GM19023 (cell line): ENCODE measurements around the gene ZDHHC8.

Source experiments
- ATAC-seq: cut with Tn5 transposase; IDR thresholded peaks from one replicate; pipeline ENCODE4 v1.9.1; 2021; ENCODE audit warnings: mild to moderate bottlenecking, moderate library complexity; ENCODE audit not compliant: unreplicated experiment

Gene ZDHHC8

DNA sequence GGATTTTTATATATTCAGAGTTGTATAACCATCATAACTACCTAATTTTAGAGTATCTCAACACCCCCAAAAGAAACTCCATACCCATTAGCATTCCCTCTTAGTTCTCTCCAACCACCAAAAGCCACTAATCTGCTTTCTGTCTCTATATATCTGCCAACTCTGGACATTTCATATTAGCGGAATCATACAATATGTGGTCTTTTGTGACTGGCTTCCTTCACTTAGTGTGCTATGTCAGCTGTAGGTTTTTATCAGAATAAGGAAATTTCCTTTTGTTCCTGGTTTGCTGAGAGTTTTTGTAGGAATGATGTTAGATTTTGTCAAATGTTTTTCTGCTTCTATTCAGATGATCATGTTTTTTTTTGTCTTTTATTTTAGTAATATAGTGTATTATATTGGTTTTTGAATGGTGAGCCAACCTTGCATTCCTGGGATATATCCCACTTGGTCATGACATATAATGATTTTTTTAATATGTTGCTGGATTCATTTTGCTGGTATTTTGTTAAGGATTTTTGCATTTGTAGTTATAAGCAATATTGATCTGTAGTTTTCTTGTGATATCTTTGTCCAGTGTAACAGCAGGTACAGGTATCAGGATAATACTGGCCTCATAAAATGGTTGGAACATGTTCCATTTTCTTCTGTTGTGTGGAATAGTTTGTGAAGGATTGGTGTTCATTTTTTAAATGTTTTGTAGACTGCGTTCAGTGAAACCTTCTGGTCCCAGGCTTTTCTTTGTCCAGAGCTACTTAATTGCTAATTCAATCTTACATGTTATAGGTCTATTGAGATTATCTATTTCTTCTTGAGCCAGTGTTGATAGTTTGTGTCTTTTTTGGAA is 34.8 kb upstream of the ZDHHC8 start:
- ATAC-seq: no peak

- no peak for ATAC-seq
Observed at GRCh38 chr22:20099099-20099711, 32.4 kb upstream of the ZDHHC8 start.

- ATAC-seq: no peak
Observed at GRCh38 chr22:20101638-20102037, 30.0 kb upstream of the ZDHHC8 start.

GRCh38 chr22:20102203-20102780 is 29.3 kb upstream of the ZDHHC8 start:
- no peak for ATAC-seq

- no peak for ATAC-seq
Observed at GRCh38 chr22:20105456-20106204, 26.0 kb upstream of the ZDHHC8 start.

GRCh38 chr22:20106205-20106848 is 25.3 kb upstream of the ZDHHC8 start:
- no peak for ATAC-seq

DNA sequence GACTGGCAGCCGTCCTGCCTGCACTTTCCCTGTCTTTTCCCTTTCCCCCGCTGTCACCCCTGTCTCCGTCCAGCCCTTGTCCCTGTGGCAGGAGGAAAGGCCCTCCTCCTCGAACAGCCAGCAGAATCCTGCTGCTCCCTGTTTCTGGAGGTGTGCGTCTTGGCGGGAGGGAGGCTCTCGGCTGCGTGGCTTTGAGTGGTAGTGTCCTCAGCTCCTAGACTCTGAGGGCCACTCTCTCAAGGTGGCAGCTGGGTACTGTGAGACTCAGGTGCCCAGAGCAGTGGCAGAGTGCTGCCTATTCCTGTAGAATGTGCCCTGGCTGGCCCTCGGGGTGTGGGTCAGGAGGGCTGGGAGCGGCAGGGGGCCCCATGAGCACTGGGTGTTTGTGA is 24.8 kb upstream of the ZDHHC8 start:
- no peak for ATAC-seq

GRCh38 chr22:20107471-20107901 is 24.1 kb upstream of the ZDHHC8 start:
- no peak for ATAC-seq

DNA sequence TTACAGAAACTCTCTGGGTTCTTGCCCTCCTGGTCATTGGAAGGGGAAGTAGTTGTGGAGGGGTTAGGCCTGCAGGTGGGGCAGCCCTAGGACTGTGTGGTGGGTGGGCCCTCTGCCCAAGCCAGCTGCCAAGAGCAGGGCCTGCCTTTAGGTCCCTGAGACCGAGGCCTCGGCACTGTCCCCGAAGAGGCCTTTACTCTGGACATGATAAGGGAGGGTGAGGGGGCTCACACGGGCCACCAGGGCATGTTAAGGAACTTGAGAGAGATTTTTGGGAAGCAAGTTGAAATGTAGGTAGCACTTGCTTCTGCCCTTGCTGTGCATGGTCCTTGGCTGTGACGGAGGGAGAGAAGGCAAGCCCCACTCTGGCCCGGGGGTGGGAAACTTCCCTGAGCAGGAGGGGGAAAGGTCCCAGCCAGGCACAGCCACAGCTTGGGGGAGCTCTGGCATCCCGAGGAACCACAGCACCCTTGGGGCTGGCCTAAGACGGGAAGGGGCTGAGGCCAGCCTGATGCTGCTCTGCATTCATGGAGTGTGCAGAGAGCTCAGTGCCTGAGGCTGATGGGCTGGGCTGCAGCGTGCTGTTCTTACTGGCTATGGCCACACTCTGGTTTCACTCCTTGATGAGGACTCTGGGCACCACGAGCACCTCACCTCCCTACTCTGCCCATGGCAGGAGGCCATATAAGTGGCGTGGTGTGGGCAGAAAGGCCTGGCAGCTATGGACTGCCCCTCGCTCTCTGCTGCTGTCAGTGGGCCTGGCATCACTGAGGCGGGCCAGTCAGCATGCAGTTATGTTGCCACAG is 23.4 kb upstream of the ZDHHC8 start:
- no peak for ATAC-seq

- ATAC-seq: no peak
Observed at GRCh38 chr22:20108757-20109230, 22.8 kb upstream of the ZDHHC8 start.

DNA sequence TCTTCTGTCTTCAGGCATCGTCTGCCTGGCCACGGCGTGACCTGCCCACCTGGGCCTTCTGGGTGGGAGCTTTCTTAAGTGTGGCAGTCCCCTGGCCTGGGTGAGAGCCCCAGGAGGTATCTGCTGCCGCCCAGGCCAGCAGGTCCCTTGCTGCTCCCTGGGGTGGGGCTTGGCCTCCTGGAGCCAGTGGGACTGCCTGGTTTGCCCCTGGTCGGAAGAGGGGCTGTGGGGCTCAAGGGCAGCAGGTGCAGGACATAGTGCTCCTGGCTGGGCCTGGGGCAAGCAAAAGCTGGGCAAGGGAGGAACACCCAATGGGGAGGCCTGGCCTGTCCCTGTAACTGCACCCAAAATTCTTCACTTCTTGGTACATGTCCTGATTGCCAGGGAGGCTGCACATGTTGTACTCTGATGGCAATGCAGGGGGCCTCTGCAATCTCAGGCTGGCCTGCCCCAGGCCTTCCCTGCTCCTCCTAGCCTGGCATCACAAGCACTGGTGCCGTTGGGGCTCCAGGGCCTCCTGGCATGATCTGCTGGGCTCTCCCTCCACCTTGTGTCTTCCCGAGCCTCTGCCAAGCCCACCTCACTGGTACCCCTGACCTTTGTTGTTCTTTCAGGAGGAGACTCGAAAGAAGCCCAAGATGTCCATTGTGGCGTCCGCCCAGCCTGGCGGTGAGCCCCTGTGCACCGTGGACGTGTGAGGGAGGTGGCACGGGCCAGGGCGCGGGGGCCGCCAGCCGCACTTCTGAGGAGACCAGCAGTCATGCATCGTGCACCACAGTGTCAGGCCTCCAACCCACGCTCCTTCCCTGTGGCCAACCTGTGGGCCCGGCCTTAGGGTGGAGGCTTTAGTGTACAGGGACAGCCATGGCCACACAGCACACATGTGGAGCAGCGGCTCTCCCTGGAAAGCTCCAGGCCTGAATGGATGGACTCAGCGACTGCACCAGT is 21.9 kb upstream of the ZDHHC8 start:
- no peak for ATAC-seq

DNA sequence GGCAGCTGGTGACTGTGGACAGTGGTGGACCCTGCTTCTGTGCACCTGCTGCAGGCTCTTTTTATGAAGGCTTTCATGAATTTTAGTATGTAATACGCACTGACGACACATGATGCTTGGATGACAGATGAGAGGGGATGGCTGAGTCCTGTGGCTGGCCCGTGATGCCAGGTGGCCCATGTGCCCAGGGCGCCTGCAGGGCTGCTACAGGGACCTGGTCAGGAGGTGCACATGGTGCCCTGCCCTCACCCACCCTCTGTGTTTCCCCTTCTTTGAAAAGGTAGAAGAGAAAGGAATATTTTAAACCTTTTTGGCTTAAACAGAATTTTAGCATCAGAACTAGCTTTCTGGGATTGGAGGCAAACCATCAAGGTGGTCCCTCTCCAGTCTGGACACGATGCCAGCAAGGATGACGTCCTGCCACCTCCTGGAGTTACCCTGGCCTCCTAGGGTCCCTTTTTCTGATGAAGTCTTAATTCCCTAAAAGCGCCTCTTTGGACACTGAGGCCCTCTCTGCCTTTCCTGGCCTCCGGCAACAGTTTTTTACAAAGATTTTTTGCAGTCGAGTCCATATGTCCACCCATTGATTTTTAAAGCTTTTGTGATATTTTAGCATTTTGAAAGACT is 21.1 kb upstream of the ZDHHC8 start:
- ATAC-seq: no peak

- no peak for ATAC-seq
Observed at GRCh38 chr22:20111045-20111688, 20.4 kb upstream of the ZDHHC8 start.

DNA sequence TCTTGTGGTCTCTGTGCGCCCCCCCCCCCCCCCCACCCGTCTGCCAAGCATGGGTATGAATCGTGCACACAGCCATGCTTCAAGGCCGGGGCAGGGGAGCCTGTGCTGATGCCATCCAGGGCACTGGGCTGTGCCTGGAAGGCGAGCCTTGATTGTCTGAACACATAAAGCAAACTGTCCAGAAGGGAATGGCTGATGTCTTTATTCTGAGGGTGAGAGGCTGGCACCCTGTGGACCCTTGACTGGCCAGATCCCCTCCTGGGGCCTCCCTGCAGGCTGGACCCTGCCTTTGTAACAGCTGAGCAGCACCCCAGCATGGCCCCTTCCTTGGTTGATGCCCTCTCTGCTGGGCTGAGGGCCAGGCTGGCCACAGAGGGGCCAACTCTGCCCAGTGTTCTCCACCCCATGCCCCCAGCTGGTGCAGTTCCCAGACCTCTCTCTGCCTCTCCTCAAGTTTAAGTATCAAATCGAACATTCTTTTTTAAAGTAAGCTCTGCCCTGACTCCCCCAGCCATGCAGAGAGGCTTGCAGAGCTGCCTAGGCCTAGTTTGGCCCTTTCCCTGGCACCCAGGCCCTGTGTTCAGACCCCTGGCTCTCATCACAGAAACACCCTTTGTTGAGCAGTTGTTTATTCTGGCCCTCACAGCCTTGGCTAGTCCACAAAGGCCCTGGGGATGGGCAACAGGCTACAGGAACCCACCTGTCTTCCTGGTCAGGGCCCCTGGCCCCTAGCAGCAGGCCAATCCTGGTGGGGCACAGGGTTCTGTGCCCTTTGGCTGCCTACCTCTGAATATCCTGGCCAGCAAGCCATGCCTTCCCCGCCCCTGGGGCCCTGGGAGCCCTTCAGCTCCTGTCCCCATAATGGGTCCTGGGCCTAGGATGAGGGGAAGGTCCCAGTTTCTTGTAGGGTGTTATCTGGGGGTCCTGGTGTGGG is 19.6 kb upstream of the ZDHHC8 start:
- no peak for ATAC-seq

DNA sequence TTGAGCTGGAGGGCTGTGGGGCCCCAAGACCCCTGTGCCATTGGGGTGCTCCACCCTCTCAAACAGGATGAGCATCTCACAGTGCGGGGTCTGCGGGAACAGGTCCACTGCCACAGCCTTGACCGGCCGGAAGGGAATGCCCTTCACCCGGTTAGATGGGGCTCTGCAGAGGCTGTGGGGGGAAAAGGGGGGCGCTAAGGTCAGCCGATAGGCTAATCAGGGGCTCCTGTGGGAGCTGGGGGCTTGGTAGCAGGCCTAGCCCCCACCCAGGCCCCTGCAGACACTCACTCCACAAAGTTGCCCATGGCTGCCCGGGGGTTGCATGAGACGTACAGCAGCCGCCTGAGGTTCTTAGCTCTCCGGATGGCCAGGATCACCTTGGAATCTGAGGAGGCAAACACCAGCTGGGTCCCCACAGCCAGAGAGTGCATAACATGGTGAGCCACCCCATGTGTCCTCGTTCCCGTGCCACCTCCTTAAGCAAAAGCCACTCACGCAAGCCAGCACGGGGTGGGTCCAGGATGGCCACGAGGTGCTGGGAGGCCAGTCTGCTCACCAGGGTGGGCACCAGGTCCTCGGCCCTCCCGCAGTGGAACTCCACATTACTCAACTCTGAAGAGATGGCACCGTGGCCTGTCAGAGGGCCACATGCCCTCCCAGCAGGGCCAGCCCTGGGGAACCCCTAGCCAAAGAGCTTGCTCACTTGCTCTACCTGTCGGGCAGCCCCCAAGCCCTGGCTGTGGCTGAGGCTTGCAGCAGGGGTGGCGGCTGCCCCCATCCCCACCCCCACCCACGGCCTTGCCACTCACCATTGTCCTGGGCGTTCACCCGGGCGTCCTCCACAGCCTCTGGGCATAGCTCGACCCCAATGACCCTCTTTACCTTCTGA is 18.7 kb upstream of the ZDHHC8 start:
- no peak for ATAC-seq
